Measurements from ENCODE around the gene BATF2. TPM values are rescaled to one million over a fixed set of nuclear protein-coding genes. Genes with fewer than 3 reads are reported as not detected.
A peak's percentile ranks its signal among the peaks of the same experiment; 100 is the strongest.
"Not testable (repeated sequence)": the region's sequence is repeated elsewhere in the genome, so short reads cannot be mapped to it uniquely, and the experiment has no call there.

Gene BATF2
- total RNA-seq, 8 experiments from 2014 or later = 0.22 to 15.8 (median 1.1) TPM

GRCh38 chr11:65026810-65027209 lies 30.0 kb upstream of the BATF2 start:
- Histone ChIP-seq H3K4me3 (peak overlapping the region; percentile 62 to 91 (median 67)), H3K27ac (no peak overlapping the region), H3K4me1 (replicated peaks in 1 of 2) (peaks cover 3 to 5% of the 10 kb centered on the region in 2 donors)
- in situ Hi-C loops (cut with MboI; ENCODE audit: low pct_unique_long_range_greater_than_20kb in 2 of 9, low sequenced_read_pairs in 9 of 9, unreplicated experiment in 9 of 9) = no loop called here
- peak in 2 of 8 experiments; percentile 8 to 10 for ATAC-seq (replicated peaks in 6 of 8)
- WGBS, 10 experiments = 7 to 93% (median 56%) methylated on average over 2 to 6 of the region's 10 CpGs; no CpG with 5 or more reads in 2 of the 10 experiments

- in situ Hi-C loops (cut with MboI; ENCODE audit: low pct_unique_long_range_greater_than_20kb in 2 of 9, low sequenced_read_pairs in 9 of 9, unreplicated experiment in 9 of 9); H3K4me1 ChIP-seq (replicated peaks in 1 of 2); ATAC-seq (replicated peaks in 6 of 8); H3K4me3 ChIP-seq; H3K27ac ChIP-seq: not testable (repeated sequence)
- WGBS, 10 experiments = 63 to 100% (median 92%) methylated on average over 1 to 2 of the region's 8 CpGs; no CpG with 5 or more reads in 3 of the 10 experiments
These were observed 26.7 kb upstream of the BATF2 start for GRCh38 chr11:65023502-65023901.

- WGBS, 10 experiments = 90 to 100% methylated on average over 2 to 3 of the region's 11 CpGs; no CpG with 5 or more reads in 8 of the 10 experiments
- Histone ChIP-seq H3K27ac (no peak overlapping the region), H3K4me3 (no peak overlapping the region), H3K4me1 (replicated peaks in 1 of 2) (no peaks in the 10 kb centered on the region)
- ATAC-seq (replicated peaks in 6 of 8) = no peak
- in situ Hi-C loops (cut with MboI; ENCODE audit: low pct_unique_long_range_greater_than_20kb in 2 of 9, low sequenced_read_pairs in 9 of 9, unreplicated experiment in 9 of 9) = no loop called here
These were observed 24.7 kb upstream of the BATF2 start for GRCh38 chr11:65021509-65021908.

- WGBS, 10 experiments = 60 to 100% (median 89%) methylated on average over 1 to 3 of the region's 3 CpGs; no CpG with 5 or more reads in 2 of the 10 experiments
- no peak overlapping the region for H3K4me3 ChIP-seq
- H3K27ac ChIP-seq = no peak overlapping the region
- ATAC-seq (replicated peaks in 6 of 8) = no peak
- in situ Hi-C loops (cut with MboI; ENCODE audit: low pct_unique_long_range_greater_than_20kb in 2 of 9, low sequenced_read_pairs in 9 of 9, unreplicated experiment in 9 of 9) = no loop called here
- no peaks in the 10 kb centered on the region for H3K4me1 ChIP-seq (replicated peaks in 1 of 2)
These were observed 24.2 kb upstream of the BATF2 start for GRCh38 chr11:65021003-65021402.

GRCh38 chr11:65019824-65020223 lies 23.1 kb upstream of the BATF2 start:
- peak in 2 of 8 experiments; percentile 14 for ATAC-seq (replicated peaks in 6 of 8)

GRCh38 chr11:65017937-65018336 lies 21.2 kb upstream of the BATF2 start:
- in situ Hi-C loops (cut with MboI; ENCODE audit: low pct_unique_long_range_greater_than_20kb in 2 of 9, low sequenced_read_pairs in 9 of 9, unreplicated experiment in 9 of 9) = no loop called here
- 82 to 100% (median 90%) methylated on average over 2 to 5 of the region's 6 CpGs; no CpG with 5 or more reads in 2 of the 10 experiments for WGBS, 10 experiments
- no peak for ATAC-seq (replicated peaks in 6 of 8)

More at GRCh38 chr11:65019824-65020223, 23.1 kb upstream of the BATF2 start:
- no peak overlapping the region for H3K4me3 ChIP-seq
- peaks cover 5% of the 10 kb centered on the region in 2 donors for H3K4me1 ChIP-seq (replicated peaks in 1 of 2)
- 80 to 100% (median 95%) methylated on average over 1 to 4 of the region's 7 CpGs; no CpG with 5 or more reads in 7 of the 10 experiments for WGBS, 10 experiments
- H3K27ac ChIP-seq = no peak overlapping the region
- in situ Hi-C loops (cut with MboI; ENCODE audit: low pct_unique_long_range_greater_than_20kb in 2 of 9, low sequenced_read_pairs in 9 of 9, unreplicated experiment in 9 of 9) = no loop called here

GRCh38 chr11:65016705-65017104 lies 19.9 kb upstream of the BATF2 start:
- H3K27ac ChIP-seq = no peak overlapping the region
- in situ Hi-C loops (cut with MboI; ENCODE audit: low pct_unique_long_range_greater_than_20kb in 2 of 9, low sequenced_read_pairs in 9 of 9, unreplicated experiment in 9 of 9) = no loop called here
- WGBS, 10 experiments = 51 to 100% (median 92%) methylated on average over 1 to 3 of the region's 4 CpGs; no CpG with 5 or more reads in 4 of the 10 experiments

More at GRCh38 chr11:65017937-65018336, 21.2 kb upstream of the BATF2 start:
- H3K27ac ChIP-seq = no peak overlapping the region
- no peak overlapping the region for H3K4me3 ChIP-seq
- peaks cover 5 to 7% of the 10 kb centered on the region in 2 donors for H3K4me1 ChIP-seq (replicated peaks in 1 of 2)

GRCh38 chr11:65014726-65015227 lies 18.0 kb upstream of the BATF2 start:
- ATAC-seq (replicated peaks in 6 of 8) = peak in 3 of 8 experiments; percentile 3 to 6 (median 5)
- in situ Hi-C loops (cut with MboI; ENCODE audit: low pct_unique_long_range_greater_than_20kb in 2 of 9, low sequenced_read_pairs in 9 of 9, unreplicated experiment in 9 of 9) = no loop called here
- WGBS, 10 experiments = 17 to 100% (median 100%) methylated on average over 1 to 7 of the region's 23 CpGs; no CpG with 5 or more reads in 4 of the 10 experiments
- peaks cover 5 to 7% of the 10 kb centered on the region in 2 donors for H3K4me1 ChIP-seq (replicated peaks in 1 of 2)
- peak overlapping the region; percentile 60 to 77 (median 67) for H3K4me3 ChIP-seq
- H3K27ac ChIP-seq = peak overlapping the region; percentile 85

More at GRCh38 chr11:65016705-65017104, 19.9 kb upstream of the BATF2 start:
- Histone ChIP-seq H3K4me3 (no peak overlapping the region), H3K4me1 (replicated peaks in 1 of 2) (peaks cover 5 to 7% of the 10 kb centered on the region in 2 donors)
- no peak for ATAC-seq (replicated peaks in 6 of 8)

GRCh38 chr11:65013888-65014725 lies 17.3 kb upstream of the BATF2 start, which contains the start of gene ARL2:
TSS of gene ARL2 (plus strand) at chr11:65014160. CDS start at chr11:65014208, 48 bp downstream.
- H3K27ac ChIP-seq = peak within 1 kb of the TSS; percentile 85
- H3K4me1 ChIP-seq (replicated peaks in 1 of 2) = peaks cover 5 to 7% of the 10 kb centered on the region in 2 donors
- in situ Hi-C loops (cut with MboI; ENCODE audit: low pct_unique_long_range_greater_than_20kb in 2 of 9, low sequenced_read_pairs in 9 of 9, unreplicated experiment in 9 of 9) = no loop called here
- 0% methylated on average over 1 to 6 of the region's 96 CpGs; no CpG with 5 or more reads in 7 of the 10 experiments for WGBS, 10 experiments
- H3K4me3 ChIP-seq = peak within 1 kb of the TSS; percentile 60 to 77 (median 67)
- ATAC-seq (replicated peaks in 6 of 8) = peak; percentile 75 to 93 (median 90)

- 26 to 100% (median 56%) methylated on average over 1 to 8 of the region's 22 CpGs; no CpG with 5 or more reads in 1 of the 10 experiments for WGBS, 10 experiments
- H3K4me1 ChIP-seq (replicated peaks in 1 of 2) = peaks cover 5 to 7% of the 10 kb centered on the region in 2 donors
- in situ Hi-C loops (cut with MboI; ENCODE audit: low pct_unique_long_range_greater_than_20kb in 2 of 9, low sequenced_read_pairs in 9 of 9, unreplicated experiment in 9 of 9) = no loop called here
- peak overlapping the region; percentile 85 for H3K27ac ChIP-seq
- peak; percentile 68 to 84 (median 74) for ATAC-seq (replicated peaks in 6 of 8)
- peak overlapping the region; percentile 60 to 77 (median 67) for H3K4me3 ChIP-seq
These were observed 16.5 kb upstream of the BATF2 start for GRCh38 chr11:65013130-65013887.

GRCh38 chr11:65008873-65009272 lies 12.1 kb upstream of the BATF2 start:
- in situ Hi-C loops (cut with MboI; ENCODE audit: low pct_unique_long_range_greater_than_20kb in 2 of 9, low sequenced_read_pairs in 9 of 9, unreplicated experiment in 9 of 9) = no loop called here
- ATAC-seq (replicated peaks in 6 of 8) = no peak
- no peak overlapping the region for H3K27ac ChIP-seq
- H3K4me3 ChIP-seq = no peak overlapping the region
- WGBS, 10 experiments = 58 to 93% (median 79%) methylated on average over 1 to 2 of the region's 2 CpGs; no CpG with 5 or more reads in 5 of the 10 experiments
- H3K4me1 ChIP-seq (replicated peaks in 1 of 2) = no peaks in the 10 kb centered on the region

GRCh38 chr11:65008016-65008415 lies 11.2 kb upstream of the BATF2 start:
- no peak for ATAC-seq (replicated peaks in 6 of 8)
- Histone ChIP-seq H3K4me3 (no peak overlapping the region), H3K4me1 (replicated peaks in 1 of 2) (no peaks in the 10 kb centered on the region), H3K27ac (no peak overlapping the region)
- in situ Hi-C loops (cut with MboI; ENCODE audit: low pct_unique_long_range_greater_than_20kb in 2 of 9, low sequenced_read_pairs in 9 of 9, unreplicated experiment in 9 of 9) = no loop called here
- 0 to 88% (median 69%) methylated on average over 1 to 6 of the region's 7 CpGs; no CpG with 5 or more reads in 2 of the 10 experiments for WGBS, 10 experiments
